ENCODE data around the gene GAB3. TPM values are rescaled to one million over a fixed set of nuclear protein-coding genes. Genes with fewer than 3 reads are reported as not detected.
A peak's percentile ranks its signal among the peaks of the same experiment; 100 is the strongest.

The GAB3 gene
- total and polyA plus RNA-seq, 8 donors, result 0.58 to 11.0 (median 1.7) TPM; not detected in 1

GRCh38 chrX:154724993-154725756 is 25.7 kb downstream of the GAB3 start:
- intact Hi-C loops (cut with DNase I; ENCODE audit: low total_unique reads), result no loop called here
- Histone ChIP-seq H3K4me3 (no peak overlapping the region), H3K9me3 (peaks cover 0 to 7% (median 2%) of the 10 kb centered on the region in 4 donors), H3K27ac (peak overlapping the region in 3 of 5 donors; percentile 11 to 51 (median 17)), H3K27me3 (no peaks in the 10 kb centered on the region), H3K36me3 (no peaks in the 10 kb centered on the region), H3K4me1 (peaks cover 12 to 33% (median 24%) of the 10 kb centered on the region in 4 donors)
- DNase-seq, result no peak
- WGBS, 5 donors, result 67 to 80% (median 76%) methylated on average over 2 of the region's 2 CpGs
- TF ChIP-seq POLR2AphosphoS5 (IDR thresholded peaks at IDR 0.05), result no peak
- no peak for TF ChIP-seq EP300 (IDR thresholded peaks at IDR 0.05)
- no peak for TF ChIP-seq POLR2A (IDR thresholded peaks at IDR 0.05)
- TF ChIP-seq CTCF (IDR thresholded peaks at IDR 0.05), result no peak

GRCh38 chrX:154721155-154721554 is 29.7 kb downstream of the GAB3 start:
- Histone ChIP-seq H3K27me3 (no peaks in the 10 kb centered on the region), H3K4me3 (no peak overlapping the region), H3K9me3 (peaks cover 0 to 7% (median 2%) of the 10 kb centered on the region in 4 donors), H3K27ac (no peak overlapping the region), H3K4me1 (peaks cover 0 to 7% (median 0%) of the 10 kb centered on the region in 4 donors), H3K36me3 (no peaks in the 10 kb centered on the region)
- 87 to 100% (median 97%) methylated on average over 3 of the region's 3 CpGs for WGBS, 5 donors
- intact Hi-C loops (cut with DNase I; ENCODE audit: low total_unique reads), result no loop called here
- TF ChIP-seq CTCF (IDR thresholded peaks at IDR 0.05) (no peak), EP300 (IDR thresholded peaks at IDR 0.05) (no peak), POLR2AphosphoS5 (IDR thresholded peaks at IDR 0.05) (no peak), POLR2A (IDR thresholded peaks at IDR 0.05) (no peak)
- DNase-seq, result no peak

GRCh38 chrX:154720067-154720466 is 30.8 kb downstream of the GAB3 start:
- Histone ChIP-seq H3K36me3 (no peaks in the 10 kb centered on the region), H3K27ac (peak overlapping the region in 1 of 5 donors; percentile 45), H3K4me3 (no peak overlapping the region), H3K4me1 (peaks cover 0 to 7% (median 0%) of the 10 kb centered on the region in 4 donors), H3K9me3 (peaks cover 0 to 7% (median 2%) of the 10 kb centered on the region in 4 donors), H3K27me3 (no peaks in the 10 kb centered on the region)
- intact Hi-C loops (cut with DNase I; ENCODE audit: low total_unique reads), result no loop called here
- 60 to 66% (median 65%) methylated on average over 4 of the region's 4 CpGs for WGBS, 5 donors
- TF ChIP-seq CTCF (IDR thresholded peaks at IDR 0.05), result no peak
- no peak for DNase-seq

GRCh38 chrX:154719132-154719675 is 31.7 kb downstream of the GAB3 start:
- no peaks in the 10 kb centered on the region for H3K36me3 ChIP-seq
- TF ChIP-seq CTCF (IDR thresholded peaks at IDR 0.05), result no peak
- TF ChIP-seq EP300 (IDR thresholded peaks at IDR 0.05), result no peak
- no peak for TF ChIP-seq POLR2A (IDR thresholded peaks at IDR 0.05)
- TF ChIP-seq POLR2AphosphoS5 (IDR thresholded peaks at IDR 0.05), result no peak
- intact Hi-C loops (cut with DNase I; ENCODE audit: low total_unique reads), result no loop called here
- peak overlapping the region in 2 of 5 donors; percentile 45 to 66 for H3K27ac ChIP-seq
- DNase-seq, result no peak
- no peaks in the 10 kb centered on the region for H3K27me3 ChIP-seq
- no peak overlapping the region for H3K4me3 ChIP-seq
- peaks cover 0 to 7% (median 2%) of the 10 kb centered on the region in 4 donors for H3K9me3 ChIP-seq
- H3K4me1 ChIP-seq, result peaks cover 0 to 7% (median 0%) of the 10 kb centered on the region in 4 donors
- 44 to 58% (median 51%) methylated on average over 5 to 6 of the region's 6 CpGs for WGBS, 5 donors

Measured in stomach (tissue), 9 donors.